Activated naive CD4-positive, alpha-beta T cell (primary cell): Measurements from ENCODE around the gene ELK4.
A peak's percentile ranks its signal among the peaks of the same experiment; 100 is the strongest.

Experiments
- DNase-seq, 4 experiments: peaks; one replicate each; lab custom pipeline; 2025; lab: John Stamatoyannopoulos, UW

ELK4 gene

GRCh38 chr1:205581321-205581980 is 50.4 kb downstream of the ELK4 start:
- DNase-seq, result no peak

- DNase-seq, result no peak
Measured at GRCh38 chr1:205580923-205581180, 51.0 kb downstream of the ELK4 start.

- no peak for DNase-seq
Measured at GRCh38 chr1:205580140-205580922, 51.5 kb downstream of the ELK4 start.

- DNase-seq, result no peak
Measured at GRCh38 chr1:205579711-205580110, 52.1 kb downstream of the ELK4 start.

- DNase-seq, result no peak
Measured at GRCh38 chr1:205578780-205579571, 52.8 kb downstream of the ELK4 start.

GRCh38 chr1:205577874-205578658 is 53.7 kb downstream of the ELK4 start:
- no peak for DNase-seq

- DNase-seq, result no peak
Measured at GRCh38 chr1:205576805-205577761, 54.7 kb downstream of the ELK4 start.

GRCh38 chr1:205576011-205576410 is 55.8 kb downstream of the ELK4 start:
- DNase-seq, result no peak

GRCh38 chr1:205575294-205575885 is 56.4 kb downstream of the ELK4 start:
- DNase-seq, result no peak

GRCh38 chr1:205572421-205572820 is 59.4 kb downstream of the ELK4 start:
- no peak for DNase-seq

GRCh38 chr1:205571747-205572146 is 60.1 kb downstream of the ELK4 start:
- DNase-seq, result no peak

GRCh38 chr1:205570796-205571537 is 60.8 kb downstream of the ELK4 start:
- DNase-seq, result no peak

- DNase-seq, result no peak
Measured at GRCh38 chr1:205570173-205570501, 61.7 kb downstream of the ELK4 start.

- DNase-seq, result no peak
Measured at GRCh38 chr1:205569411-205570172, 62.2 kb downstream of the ELK4 start.

GRCh38 chr1:205568469-205569361 is 63.1 kb downstream of the ELK4 start:
- DNase-seq, result peak in 1 of 4 experiments; percentile 6

- DNase-seq, result no peak
Measured at GRCh38 chr1:205568135-205568468, 63.7 kb downstream of the ELK4 start.

GRCh38 chr1:205567716-205568115 is 64.1 kb downstream of the ELK4 start:
- DNase-seq, result no peak

GRCh38 chr1:205565799-205566198 is 66.0 kb downstream of the ELK4 start:
- DNase-seq, result no peak
